Stimulated activated CD4-positive, alpha-beta T cell treated with anti-CD3 and anti-CD28 coated beads, TNF-alpha, amount 100 ng/mL, for 1 hour (primary cell): Measurements from ENCODE around the gene PLPP4.
"Not testable (repeated sequence)": the region's sequence is repeated elsewhere in the genome, so short reads cannot be mapped to it uniquely, and the experiment has no call there.

ENCODE experiments used
- DNase-seq, 3 donors: peaks; one replicate each; pipeline ENCODE4 v3.0.0-alpha.2; 2020; ENCODE audit warnings: low read depth in 3 of 3, low spot score in 1 of 3

Gene PLPP4

GRCh38 chr10:120485946-120486345 is 28.9 kb downstream of the PLPP4 start:
- DNase-seq, result no peak

GRCh38 chr10:120486671-120487205 is 29.7 kb downstream of the PLPP4 start:
- DNase-seq, result no peak

- DNase-seq, result no peak
Observed at GRCh38 chr10:120490288-120490687, 33.3 kb downstream of the PLPP4 start.

GRCh38 chr10:120492346-120492745 is 35.3 kb downstream of the PLPP4 start:
- DNase-seq, result no peak

- no peak for DNase-seq
Observed at GRCh38 chr10:120493411-120494312, 36.6 kb downstream of the PLPP4 start.

GRCh38 chr10:120494313-120494710 is 37.3 kb downstream of the PLPP4 start:
- no peak for DNase-seq

GRCh38 chr10:120495226-120496009 is 38.4 kb downstream of the PLPP4 start:
- DNase-seq, result no peak

GRCh38 chr10:120499883-120500282 is 42.9 kb downstream of the PLPP4 start:
- DNase-seq, result no peak

- no peak for DNase-seq
Observed at GRCh38 chr10:120503689-120504088, 46.7 kb downstream of the PLPP4 start.

- not testable (repeated sequence) for DNase-seq
Observed at GRCh38 chr10:120504227-120504626, 47.2 kb downstream of the PLPP4 start.

GRCh38 chr10:120505056-120505455 is 48.0 kb downstream of the PLPP4 start:
- DNase-seq, result no peak

GRCh38 chr10:120505866-120506265 is 48.8 kb downstream of the PLPP4 start:
- DNase-seq, result no peak

- DNase-seq, result no peak
Observed at GRCh38 chr10:120506674-120507073, 49.6 kb downstream of the PLPP4 start.

GRCh38 chr10:120507175-120507574 is 50.1 kb downstream of the PLPP4 start:
- no peak for DNase-seq

- DNase-seq, result no peak
Observed at GRCh38 chr10:120507651-120508050, 50.6 kb downstream of the PLPP4 start.

GRCh38 chr10:120508393-120508792 is 51.4 kb downstream of the PLPP4 start:
- DNase-seq, result no peak

GRCh38 chr10:120508966-120509365 is 51.9 kb downstream of the PLPP4 start:
- no peak for DNase-seq

- no peak for DNase-seq
Observed at GRCh38 chr10:120511165-120511564, 54.1 kb downstream of the PLPP4 start.

- DNase-seq, result no peak
Observed at GRCh38 chr10:120513307-120513796, 56.3 kb downstream of the PLPP4 start.

- DNase-seq, result no peak
Observed at GRCh38 chr10:120514035-120514620, 57.1 kb downstream of the PLPP4 start.

- no peak for DNase-seq
Observed at GRCh38 chr10:120514959-120515358, 57.9 kb downstream of the PLPP4 start.
